ENCODE results near the gene UST. TPM values are rescaled to one million over a fixed set of nuclear protein-coding genes. Genes with fewer than 3 reads are reported as not detected.
A peak's percentile ranks its signal among the peaks of the same experiment; 100 is the strongest.

UST gene
- polyA plus RNA-seq, 1 donor (not counting 4 experiments of a cell fraction or from before 2014, with no cell fraction given) = 6.1 TPM

- Histone ChIP-seq H3K9ac (ENCODE audit: control insufficient read depth, extremely low read depth, insufficient read depth, low read length) (no peak overlapping the region), H4K20me1 (ENCODE audit: control insufficient read depth, extremely low read depth, insufficient read depth, low read length) (no peaks in the 10 kb centered on the region), H2AFZ (ENCODE audit: control insufficient read depth, low read length) (no peak overlapping the region), H3K36me3 (ENCODE audit: control insufficient read depth in 2 of 2, extremely low read depth in 1 of 2, insufficient read depth in 2 of 2, low read length in 2 of 2) (no peaks in the 10 kb centered on the region), H3K9me3 (ENCODE audit: control insufficient read depth, low read depth, low read length) (no peaks in the 10 kb centered on the region), H3K27me3 (ENCODE audit: control insufficient read depth, extremely low read depth, insufficient read depth, low read length) (no peaks in the 10 kb centered on the region), H3K79me2 (ENCODE audit: control insufficient read depth, insufficient read depth, low read length) (no peaks in the 10 kb centered on the region), H3K27ac (ENCODE audit: control insufficient read depth, insufficient read depth, low read length) (no peak overlapping the region), H3K9me1 (ENCODE audit: control insufficient read depth, extremely low read depth, insufficient read depth, low read length) (no peaks in the 10 kb centered on the region), H3K4me1 (ENCODE audit: control insufficient read depth, extremely low read depth, insufficient read depth, low read length) (peaks cover 6% of the 10 kb centered on the region), H3K4me3 (ENCODE audit: control insufficient read depth in 2 of 3, extremely low read depth in 1 of 3, insufficient read depth in 2 of 3, low read depth in 1 of 3, low read length in 3 of 3) (no peak overlapping the region), H3K4me2 (ENCODE audit: control insufficient read depth, extremely low read depth, insufficient read depth, low read depth, low read length) (no peak overlapping the region)
- TF ChIP-seq CTCF (optimal IDR thresholded peaks at IDR 0.05 in 1 of 3, IDR thresholded peaks at IDR 0.05 in 1 of 3, conservative IDR thresholded peaks at IDR 0.05 in 1 of 3; ENCODE audit: extremely low read depth in 1 of 3, insufficient read depth in 2 of 3, low read length in 3 of 3) (no peak), EZH2 (IDR thresholded peaks at IDR 0.05; ENCODE audit: low read length) (no peak)
- dilution Hi-C loops (cut with MboI; ENCODE audit: extremely low pct_ligation_motif_present, low sequenced_read_pairs) = no loop called here
- DNase-seq (ENCODE audit: low read depth, low spot score) (no peak), FAIRE-seq (peak; percentile 60)
Observed at GRCh38 chr6:148893481-148893880, 146.7 kb downstream of the UST start.

- Histone ChIP-seq H3K4me1 (ENCODE audit: control insufficient read depth, extremely low read depth, insufficient read depth, low read length) (no peaks in the 10 kb centered on the region), H2AFZ (ENCODE audit: control insufficient read depth, low read length) (no peak overlapping the region), H4K20me1 (ENCODE audit: control insufficient read depth, extremely low read depth, insufficient read depth, low read length) (no peaks in the 10 kb centered on the region), H3K27me3 (ENCODE audit: control insufficient read depth, extremely low read depth, insufficient read depth, low read length) (no peaks in the 10 kb centered on the region), H3K36me3 (ENCODE audit: control insufficient read depth in 2 of 2, extremely low read depth in 1 of 2, insufficient read depth in 2 of 2, low read length in 2 of 2) (no peaks in the 10 kb centered on the region), H3K27ac (ENCODE audit: control insufficient read depth, insufficient read depth, low read length) (no peak overlapping the region), H3K9ac (ENCODE audit: control insufficient read depth, extremely low read depth, insufficient read depth, low read length) (no peak overlapping the region), H3K4me3 (ENCODE audit: control insufficient read depth in 2 of 3, extremely low read depth in 1 of 3, insufficient read depth in 2 of 3, low read depth in 1 of 3, low read length in 3 of 3) (no peak overlapping the region), H3K79me2 (ENCODE audit: control insufficient read depth, insufficient read depth, low read length) (no peaks in the 10 kb centered on the region), H3K4me2 (ENCODE audit: control insufficient read depth, extremely low read depth, insufficient read depth, low read depth, low read length) (no peak overlapping the region), H3K9me3 (ENCODE audit: control insufficient read depth, low read depth, low read length) (no peaks in the 10 kb centered on the region), H3K9me1 (ENCODE audit: control insufficient read depth, extremely low read depth, insufficient read depth, low read length) (no peaks in the 10 kb centered on the region)
- FAIRE-seq (no peak), DNase-seq (ENCODE audit: low read depth, low spot score) (no peak)
- dilution Hi-C loops (cut with MboI; ENCODE audit: extremely low pct_ligation_motif_present, low sequenced_read_pairs) = no loop called here
- TF ChIP-seq EZH2 (IDR thresholded peaks at IDR 0.05; ENCODE audit: low read length) = no peak
- TF ChIP-seq CTCF (optimal IDR thresholded peaks at IDR 0.05 in 1 of 3, IDR thresholded peaks at IDR 0.05 in 1 of 3, conservative IDR thresholded peaks at IDR 0.05 in 1 of 3; ENCODE audit: extremely low read depth in 1 of 3, insufficient read depth in 2 of 3, low read length in 3 of 3) = no peak
Observed at GRCh38 chr6:148898376-148899014, 151.7 kb downstream of the UST start.
